GM21825 (cell line): ENCODE measurements around the gene PDS5A.
"Not testable (repeated sequence)": the region's sequence is repeated elsewhere in the genome, so short reads cannot be mapped to it uniquely, and the experiment has no call there.

Experiments
- ATAC-seq: cut with Tn5 transposase; IDR thresholded peaks from one replicate; pipeline ENCODE4 v1.9.1; 2021; ENCODE audit warnings: mild to moderate bottlenecking, moderate library complexity; ENCODE audit not compliant: unreplicated experiment

PDS5A gene

GRCh38 chr4:39963656-39964055 lies 14.1 kb downstream of the PDS5A start:
- ATAC-seq, result no peak

GRCh38 chr4:39961311-39961877 lies 16.3 kb downstream of the PDS5A start:
- no peak for ATAC-seq

DNA sequence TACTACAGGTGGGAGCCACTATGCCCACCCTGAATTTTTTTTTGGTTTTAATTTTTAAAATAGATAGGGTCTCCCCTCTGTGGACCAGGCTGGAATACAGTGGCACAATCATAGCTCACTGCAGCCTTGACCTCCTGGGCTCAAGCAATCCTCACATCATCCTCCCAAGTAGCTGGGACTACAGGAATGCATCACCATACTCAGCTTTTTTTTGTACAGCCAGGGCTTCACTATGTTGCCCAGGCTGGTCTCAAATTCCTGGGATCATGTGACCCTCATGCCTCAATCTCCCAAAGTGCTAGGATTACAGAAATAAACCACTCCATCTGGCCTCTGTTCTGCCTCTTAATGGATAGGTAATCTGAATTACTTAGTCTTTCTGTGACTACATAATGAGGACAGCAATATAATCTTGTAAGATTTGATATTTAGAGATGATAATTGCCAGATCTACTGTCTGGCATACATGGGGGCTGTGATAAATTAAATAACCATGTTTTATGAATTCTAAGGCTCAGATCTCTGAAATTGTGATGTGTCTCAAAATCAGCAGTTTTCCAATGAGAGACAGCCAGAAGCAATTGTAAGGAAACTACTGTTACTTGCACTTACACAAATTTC lies 26.7 kb downstream of the PDS5A start:
- no peak for ATAC-seq

GRCh38 chr4:39947963-39948362 lies 29.7 kb downstream of the PDS5A start:
- ATAC-seq, result no peak

- no peak for ATAC-seq
Observed at GRCh38 chr4:39947417-39947816, 30.3 kb downstream of the PDS5A start.

GRCh38 chr4:39944245-39944644 lies 33.5 kb downstream of the PDS5A start:
- ATAC-seq, result not testable (repeated sequence)

- ATAC-seq, result no peak
Observed at GRCh38 chr4:39942507-39942906, 35.2 kb downstream of the PDS5A start.

DNA sequence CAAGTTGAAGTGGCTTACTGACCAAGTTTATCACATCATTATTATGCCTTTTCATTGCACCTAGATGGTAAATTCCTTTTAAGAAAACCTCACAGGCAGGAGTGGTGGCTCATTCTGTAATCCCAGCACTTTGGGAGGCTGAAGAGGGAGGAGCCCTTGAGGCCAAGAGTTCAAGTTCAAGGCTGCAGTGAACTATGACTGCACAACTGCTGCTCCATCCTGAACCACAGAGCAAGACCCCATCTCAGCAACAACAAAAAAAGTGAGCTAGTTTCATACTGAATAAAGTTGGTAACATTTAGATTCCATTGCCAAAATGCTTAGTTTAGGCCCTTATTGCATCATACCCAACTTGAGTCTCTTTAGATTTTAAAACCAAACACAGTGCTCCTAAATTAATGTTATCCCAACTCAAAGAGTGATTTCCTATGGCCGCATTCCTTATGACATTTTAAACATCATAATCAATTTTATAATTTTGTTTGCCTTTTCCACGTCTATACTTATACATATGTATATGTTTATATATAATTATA lies 36.0 kb downstream of the PDS5A start:
- no peak for ATAC-seq

DNA sequence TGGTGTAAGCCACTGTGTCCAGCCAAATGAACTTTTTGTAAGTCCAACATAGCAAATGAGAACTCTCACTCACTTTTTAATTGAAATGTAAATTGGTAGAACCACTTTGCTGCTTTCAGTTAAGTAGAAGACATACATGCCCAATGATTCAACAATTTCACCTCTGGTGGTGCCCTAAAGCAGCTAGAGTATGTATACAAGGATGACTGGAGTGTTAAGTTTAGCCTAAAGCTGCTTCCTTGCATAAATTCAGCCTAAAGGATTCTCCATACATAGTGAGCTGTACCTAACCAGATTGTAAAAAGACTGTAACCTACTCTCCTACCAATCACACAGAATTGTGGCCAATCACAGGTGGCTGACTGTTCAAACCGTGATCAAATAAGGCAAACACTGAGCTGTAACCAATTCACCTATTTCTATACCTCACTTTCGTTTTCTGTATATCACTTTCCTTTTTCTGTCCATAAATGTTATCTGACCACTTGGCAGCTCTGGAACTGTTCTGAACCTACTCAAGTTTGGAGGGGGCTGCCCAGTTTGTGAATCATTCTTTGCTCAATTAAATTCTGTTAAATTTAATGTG lies 39.9 kb downstream of the PDS5A start:
- no peak for ATAC-seq

DNA sequence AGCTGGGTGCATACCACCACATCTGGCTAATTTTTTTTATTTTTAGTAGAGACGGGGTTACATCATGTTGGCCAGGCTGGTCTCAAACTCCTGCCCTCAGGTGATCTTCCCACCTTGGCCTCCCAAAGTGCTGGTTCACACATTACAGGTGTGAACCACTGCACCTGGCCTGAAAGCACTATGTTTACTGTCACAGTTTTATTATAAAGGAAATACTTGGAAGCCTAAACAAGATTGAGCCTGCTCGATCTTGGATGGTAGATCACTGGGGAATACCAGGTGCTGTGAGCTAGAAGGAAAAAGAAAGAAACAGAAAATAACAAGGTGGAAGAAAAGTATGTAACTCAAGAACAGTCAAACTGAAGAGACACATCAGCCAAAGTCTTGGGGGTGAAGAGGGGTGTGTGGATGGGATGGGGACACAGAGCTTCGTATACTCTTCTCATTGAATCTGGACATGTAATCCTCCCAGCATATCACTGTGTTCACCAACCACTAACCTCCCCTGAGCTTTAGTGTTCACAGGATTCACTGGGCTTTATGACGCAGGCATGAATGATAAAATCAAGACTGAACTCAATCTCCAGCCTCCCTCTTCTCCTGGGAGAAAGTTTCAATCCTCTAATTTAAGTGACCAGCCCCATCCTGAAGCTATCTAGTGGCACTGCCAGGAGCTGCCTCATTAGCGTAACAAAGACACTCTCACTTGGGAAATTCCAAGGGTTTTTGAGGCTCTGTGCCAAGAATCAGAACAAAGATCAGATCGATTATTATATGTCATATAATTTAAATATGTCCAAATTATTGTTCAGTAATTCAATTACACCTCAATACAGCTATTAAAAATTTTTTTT lies 40.9 kb downstream of the PDS5A start:
- ATAC-seq, result no peak

DNA sequence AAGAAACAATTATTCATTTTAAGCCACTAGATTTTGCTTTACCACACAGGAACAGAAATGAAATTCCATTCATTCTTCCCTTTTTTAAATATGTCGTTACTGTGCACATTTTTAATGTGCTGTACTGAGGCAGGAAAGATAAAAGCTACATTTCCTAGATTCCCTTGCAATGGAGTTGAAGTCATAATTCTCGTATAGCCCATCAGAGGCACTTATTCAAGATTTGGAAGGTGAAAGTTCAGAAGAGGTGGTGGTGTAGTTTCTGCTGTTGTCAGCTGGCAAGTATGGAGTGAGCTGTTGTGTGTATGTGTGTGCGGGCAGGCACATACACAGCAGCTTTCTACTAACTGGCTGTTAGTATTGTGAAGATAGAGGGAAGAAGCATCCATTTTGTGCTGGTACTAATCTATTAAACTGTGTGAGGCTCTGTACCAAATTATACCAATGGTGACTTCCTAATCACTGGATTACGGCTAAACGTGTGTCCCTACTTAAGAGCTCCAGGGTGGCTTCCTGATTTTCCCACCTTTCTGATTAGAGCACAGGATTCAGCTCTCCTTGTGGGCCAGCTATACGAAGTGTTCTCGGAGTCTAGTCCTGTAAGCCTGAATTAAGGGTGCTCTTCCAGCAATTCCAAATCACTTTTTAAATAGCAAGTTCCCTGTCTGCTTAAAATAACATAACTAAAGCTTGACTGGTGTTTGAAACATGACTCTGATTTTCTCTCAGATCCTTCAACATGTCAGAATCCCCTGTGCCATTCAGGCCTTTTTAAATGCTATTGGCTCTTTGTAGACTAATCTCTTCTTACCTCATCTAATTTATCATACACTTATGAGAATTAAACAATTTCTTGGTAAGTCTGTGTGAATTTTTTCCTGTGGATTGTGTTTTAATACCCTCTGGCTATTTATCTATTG lies 43.8 kb downstream of the PDS5A start:
- no peak for ATAC-seq

- ATAC-seq, result no peak
Observed at GRCh38 chr4:39932776-39933402, 44.8 kb downstream of the PDS5A start.

DNA sequence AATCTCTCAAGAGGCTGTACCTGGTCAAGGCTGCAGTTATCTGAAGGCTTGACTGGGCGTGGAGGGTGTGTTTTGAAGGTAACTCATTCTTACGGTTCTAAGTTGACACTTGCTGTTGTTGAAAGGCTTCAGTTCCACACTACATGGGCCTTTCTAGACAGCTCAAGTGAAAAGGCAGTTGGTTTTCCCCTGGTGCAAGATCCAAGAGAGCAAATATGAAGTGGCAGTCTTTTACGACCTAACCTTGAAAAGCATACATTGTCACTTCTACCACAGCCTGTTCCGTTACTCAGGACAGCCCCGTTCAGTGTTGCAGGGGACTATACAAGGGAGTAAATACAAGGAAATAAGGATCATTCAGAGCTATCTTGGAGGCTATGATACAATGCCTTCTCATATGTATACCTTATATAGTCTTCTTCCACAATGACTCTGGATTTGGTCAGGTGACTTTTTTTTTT lies 46.2 kb downstream of the PDS5A start:
- ATAC-seq, result no peak

GRCh38 chr4:39928538-39928937 lies 49.2 kb downstream of the PDS5A start:
- ATAC-seq, result no peak

GRCh38 chr4:39924014-39924413 lies 53.7 kb downstream of the PDS5A start:
- no peak for ATAC-seq

GRCh38 chr4:39922399-39922798 lies 55.3 kb downstream of the PDS5A start:
- ATAC-seq, result no peak

- ATAC-seq, result no peak
Observed at GRCh38 chr4:39913471-39913870, 64.2 kb downstream of the PDS5A start.

DNA sequence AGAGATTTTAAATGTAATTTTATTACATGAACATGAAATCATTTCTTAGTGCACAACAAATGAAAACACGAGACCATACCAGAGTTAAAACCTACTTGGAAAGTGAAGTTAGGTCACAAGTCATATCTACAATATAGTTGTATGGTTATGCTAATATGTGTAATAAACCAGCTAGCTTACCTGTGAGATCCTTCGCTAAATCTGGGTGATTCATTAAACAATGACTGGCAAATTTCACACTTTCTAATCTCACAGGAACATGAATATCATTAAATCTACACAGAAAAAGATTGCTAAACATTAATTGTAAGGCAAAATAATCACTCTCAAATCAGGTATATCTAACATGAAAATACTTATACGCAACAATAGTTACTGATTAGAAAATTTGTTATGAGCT lies 67.6 kb downstream of the PDS5A start:
- no peak for ATAC-seq

GRCh38 chr4:39908284-39908683 lies 69.4 kb downstream of the PDS5A start:
- ATAC-seq, result no peak

- ATAC-seq, result no peak
Observed at GRCh38 chr4:39905656-39906055, 72.1 kb downstream of the PDS5A start.
